ENCODE results near the gene GRID1.

Gene GRID1

DNA sequence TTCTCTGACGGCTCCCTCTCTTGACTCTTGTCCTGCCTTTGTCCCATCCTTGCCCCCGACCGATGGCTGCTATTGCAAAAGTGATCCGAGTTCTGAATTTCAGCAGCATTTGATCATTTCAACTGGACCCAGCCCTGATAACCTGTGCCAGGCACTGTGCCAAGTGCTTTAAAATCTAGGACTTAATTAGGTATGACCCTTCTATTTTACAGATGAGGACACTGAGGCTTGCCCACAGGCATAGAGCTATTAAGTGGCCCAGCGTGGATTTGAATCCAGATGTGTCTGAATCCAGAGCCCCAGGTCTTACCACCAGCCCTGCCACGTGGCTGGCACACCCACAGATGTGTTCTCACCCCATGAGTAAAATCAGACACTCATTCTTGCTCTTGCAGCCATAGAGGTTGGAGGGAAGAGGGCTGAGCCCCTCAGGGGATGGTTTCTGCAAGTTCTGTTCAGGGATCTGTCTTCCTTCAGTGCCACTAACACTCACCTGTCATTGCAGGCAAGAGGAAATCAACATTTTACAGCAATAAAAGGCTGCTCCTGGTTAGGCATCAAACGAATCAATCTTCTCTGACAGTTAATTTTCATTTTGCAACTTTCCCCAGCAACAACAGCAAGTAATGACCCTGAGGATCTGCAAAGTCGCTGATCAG lies 101.2 kb downstream of the GRID1 start:
- no peak for DNase-seq

DNA sequence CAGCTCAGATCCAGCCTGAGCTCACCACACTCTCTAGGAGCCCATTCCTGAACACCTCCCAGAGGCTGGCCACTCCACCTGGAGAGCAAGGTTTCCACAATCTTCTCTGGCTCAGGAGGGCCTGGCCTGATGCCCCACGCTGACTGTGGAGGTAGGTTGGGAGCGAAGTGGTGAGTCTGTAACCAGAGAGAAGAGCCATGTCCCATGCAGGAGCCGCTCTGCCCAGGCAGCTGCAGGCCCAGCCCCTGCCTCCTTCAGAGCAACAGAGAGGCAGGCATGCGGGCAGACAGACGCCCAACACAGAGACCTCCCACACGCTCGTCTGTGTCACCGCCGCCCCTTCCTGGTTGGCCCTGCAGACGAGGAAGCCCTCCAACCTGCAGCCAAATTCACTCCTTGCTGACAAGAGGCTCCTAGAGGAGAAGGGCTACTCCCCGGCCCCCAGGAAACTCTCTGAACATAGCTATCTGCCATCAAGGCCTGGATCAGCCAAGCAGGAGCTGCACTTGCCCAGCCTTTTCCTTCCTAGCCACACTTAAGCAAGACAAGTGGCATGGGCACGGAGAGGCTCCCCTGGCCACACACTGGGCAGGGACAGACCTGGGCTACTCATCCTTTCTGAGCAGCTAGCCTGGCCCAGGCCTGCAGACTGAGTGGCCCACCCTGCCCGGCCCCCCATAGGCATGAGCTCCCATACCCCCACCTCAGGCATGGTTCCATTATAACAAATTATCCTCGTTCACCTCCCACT lies 101.9 kb downstream of the GRID1 start:
- no peak for DNase-seq

DNA sequence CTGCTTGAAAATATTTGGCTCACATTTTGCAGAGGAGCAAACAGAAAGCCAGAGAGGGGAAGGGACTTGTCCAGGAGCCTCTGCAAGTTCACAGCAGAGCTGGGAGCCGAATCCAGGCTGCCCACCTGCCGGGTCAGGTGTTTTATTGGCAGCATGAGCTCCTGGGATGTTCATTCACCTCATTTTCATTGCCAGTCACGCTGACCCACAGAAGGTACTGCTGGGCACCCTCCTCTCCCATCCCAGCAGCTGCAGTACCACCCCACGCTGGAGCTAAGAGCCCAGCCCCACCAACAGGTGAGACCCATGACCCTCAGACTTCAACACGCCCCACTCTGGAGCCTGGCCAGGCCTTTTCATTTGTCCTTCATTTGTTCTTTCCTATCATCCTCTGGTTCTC lies 102.7 kb downstream of the GRID1 start:
- no peak for DNase-seq

DNA sequence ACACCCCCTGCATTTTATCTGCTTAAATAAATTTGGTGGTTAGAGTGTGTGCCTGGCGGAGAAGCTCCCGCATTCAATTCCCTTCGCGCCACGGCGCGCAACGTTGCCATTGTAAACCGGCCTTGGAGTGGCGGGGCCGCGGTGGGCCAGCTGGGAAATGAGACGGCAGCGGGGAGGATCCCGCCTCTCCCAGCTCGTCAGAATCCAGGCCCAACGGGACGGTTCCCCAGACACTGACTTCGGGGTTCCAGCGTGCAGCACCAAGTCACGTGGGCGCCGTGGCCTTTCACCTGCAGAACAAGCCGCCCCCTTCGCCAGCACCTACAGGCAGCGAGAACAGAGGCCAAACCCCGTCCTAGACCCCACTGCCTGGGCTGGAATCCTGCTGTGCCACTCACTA lies 103.4 kb downstream of the GRID1 start:
- DNase-seq = no peak

DNA sequence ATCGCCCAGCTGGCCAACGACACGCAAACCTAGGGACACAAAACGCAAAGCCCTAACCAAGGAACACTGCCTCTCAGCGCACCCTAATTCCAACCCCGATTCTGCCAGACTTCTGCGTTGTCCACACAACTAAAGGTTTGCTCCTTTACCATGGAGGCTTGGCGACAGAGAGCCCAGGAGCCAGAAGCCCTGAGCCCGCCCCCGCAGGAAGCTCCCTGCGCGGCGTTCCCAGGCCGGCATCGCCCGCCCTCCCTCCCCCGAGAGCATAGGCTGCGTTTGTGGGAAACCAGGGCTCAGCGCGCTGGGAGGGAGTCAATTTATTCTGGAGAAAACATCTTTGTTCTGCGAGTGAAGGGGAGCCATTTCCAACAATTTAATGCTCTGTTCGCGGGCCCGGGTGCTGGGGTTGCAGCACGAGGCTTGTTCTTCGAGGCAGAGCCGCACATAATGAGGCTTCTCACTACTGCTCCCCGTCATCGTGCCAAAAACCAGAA lies 103.9 kb downstream of the GRID1 start:
- DNase-seq = no peak

DNA sequence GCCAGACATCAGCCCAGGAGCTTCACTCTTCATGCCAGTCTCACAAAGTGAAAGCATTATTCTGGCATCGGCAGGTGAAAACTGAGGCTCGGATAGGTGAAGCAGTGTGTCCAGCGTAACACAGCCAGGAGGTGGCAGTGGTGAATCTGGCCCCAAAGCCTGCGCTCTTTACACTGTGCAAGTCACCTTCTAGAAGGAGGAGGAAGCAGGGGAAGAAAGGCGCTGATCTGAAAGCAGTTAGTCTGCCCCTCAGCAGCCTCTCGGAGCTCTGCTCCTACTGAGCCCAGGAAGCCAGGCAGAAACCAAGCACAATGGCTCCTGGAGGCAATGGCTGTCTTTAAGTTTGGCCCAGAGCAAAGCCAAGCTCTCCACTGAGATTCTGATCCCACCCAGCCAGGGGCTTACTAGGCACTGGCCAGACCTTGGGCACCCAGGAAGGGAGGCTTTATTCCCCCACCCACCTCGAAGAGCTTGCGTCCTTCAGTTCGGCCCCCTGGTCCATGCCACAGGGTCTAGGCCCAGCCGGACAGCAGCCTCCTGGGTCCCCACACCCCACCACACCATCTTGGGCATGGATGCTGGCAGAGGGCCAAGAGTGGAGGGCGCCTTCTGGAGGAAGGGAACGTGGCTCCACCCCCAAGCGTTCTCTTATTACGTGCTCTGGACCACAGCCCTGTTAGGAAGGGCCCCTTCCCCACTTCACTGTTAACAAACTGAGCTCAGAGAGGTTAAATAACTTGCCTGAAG lies 104.5 kb downstream of the GRID1 start:
- DNase-seq = no peak

DNA sequence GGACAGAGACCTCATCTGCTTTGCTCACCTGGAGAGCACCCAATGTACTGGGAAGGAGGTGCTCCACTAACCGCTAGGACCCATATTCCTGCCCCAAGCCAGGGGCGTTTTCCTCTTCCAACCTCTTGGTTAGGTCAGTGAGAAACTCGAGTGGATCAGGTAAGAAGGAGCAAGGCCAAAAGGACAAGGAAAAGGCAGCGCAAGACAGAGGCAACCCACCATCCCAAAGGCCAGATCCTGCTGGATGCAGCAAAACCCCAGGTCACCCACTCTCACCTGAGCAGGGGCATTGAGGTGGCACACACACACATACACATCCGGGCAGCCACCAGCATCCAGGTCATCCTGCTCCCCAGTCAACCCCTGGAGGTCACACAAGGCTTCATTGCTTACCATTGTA lies 105.1 kb downstream of the GRID1 start:
- DNase-seq = no peak

DNA sequence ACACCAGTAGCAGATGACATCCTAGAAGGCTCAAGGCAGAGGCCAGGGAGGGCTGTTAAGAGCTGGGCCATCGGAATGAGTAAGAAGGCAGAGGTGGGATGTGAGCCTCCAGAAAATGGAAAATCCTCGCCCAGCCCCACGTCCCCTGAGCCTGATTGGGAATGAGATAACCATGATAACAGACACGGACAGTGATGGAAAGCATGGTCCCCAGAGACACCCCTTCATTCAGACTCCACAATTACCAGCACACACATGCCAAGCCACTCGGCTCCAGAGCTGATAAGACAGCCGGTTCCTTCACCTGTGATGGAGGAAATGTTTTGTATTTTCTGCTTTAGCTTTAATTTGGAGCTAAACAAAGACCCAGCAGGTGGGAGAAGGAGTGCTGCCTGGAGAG lies 106.0 kb downstream of the GRID1 start:
- no peak for DNase-seq

DNA sequence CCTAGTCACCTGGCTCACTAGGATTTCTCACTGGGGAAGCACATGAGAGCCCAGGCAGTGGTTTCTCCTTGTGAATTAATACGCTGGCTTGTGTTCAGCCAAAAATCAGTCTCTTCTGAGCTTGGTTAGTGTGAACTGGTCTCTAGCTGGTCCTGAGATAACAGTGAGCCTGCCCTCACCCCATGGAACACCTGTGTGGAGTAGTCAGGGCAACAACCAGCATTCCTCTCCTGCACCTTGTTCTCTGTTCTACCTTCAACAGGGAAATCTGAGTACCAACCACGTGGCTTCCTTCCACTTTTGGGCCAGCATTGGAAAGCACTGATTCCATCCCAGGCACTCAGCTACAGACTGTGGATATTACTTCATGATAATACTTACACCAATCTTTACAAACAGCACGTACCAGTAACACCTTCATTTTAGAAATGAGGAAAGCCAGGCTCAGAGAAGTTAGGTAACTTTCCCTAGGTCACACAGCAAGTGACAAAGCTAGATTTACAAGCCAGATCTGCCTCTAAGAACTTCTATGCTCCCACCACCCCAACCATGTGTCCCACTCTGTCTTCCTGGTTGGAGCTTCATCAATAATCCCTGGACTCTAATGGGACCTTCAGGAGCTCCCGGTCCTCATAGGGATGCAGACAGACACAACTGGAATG lies 106.6 kb downstream of the GRID1 start:
- no peak for DNase-seq

DNA sequence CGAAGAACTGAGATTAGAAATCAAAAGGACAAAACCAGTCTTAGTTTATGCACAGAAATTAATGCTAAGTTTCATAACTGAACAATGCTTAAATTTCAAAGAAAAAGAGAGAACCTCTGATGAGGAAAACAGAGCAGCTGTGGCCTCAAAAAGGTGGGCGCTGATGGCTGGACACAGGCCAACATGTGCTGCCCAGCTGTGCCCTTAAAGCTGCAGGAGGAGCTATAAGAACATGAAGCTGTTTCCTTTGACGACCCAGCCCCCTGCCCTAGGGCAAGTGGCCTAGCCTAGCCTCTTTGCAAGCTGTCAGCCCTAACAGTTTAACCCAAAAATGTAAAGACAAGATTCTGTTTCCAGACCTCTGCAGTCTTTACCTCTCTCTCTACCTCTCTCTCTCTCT lies 107.7 kb downstream of the GRID1 start:
- no peak for DNase-seq

DNA sequence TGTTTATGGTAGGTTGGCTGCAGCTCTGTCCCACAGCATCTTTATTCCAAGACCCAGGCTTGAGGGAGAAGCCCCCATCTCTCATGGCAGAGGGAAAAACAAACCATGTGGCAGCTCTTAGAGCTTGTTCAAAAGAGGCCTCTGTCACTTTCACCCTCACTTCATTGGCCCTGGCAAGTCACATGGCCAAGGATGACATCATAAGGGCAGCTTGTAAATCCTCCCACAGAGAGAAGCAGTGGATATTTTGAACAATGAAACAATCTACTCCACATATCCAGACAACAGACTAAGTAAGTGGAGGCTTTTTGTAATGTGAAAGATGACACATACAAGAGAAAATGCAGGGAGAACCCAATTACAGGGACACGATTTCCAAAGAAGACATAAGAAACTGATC lies 108.1 kb downstream of the GRID1 start:
- DNase-seq = peak; percentile 6

DNA sequence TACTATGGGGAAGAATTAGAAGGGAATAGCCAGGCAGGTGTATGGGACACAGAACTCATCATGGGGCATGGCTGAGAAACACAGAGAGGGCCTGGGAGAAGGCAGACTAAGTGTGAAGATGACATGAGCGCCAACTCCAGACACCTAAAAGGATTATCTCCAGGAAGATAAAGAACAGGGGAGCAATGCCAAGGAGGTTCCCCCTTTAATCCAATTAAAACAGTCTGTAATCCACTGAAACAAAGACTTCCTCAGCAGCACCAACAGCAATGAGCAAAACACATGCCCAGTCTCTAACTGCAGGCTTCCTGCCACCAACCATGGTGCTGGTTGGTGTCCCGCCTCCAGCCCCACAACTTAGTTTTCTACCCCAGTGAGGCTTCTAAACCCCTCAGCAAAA lies 108.9 kb downstream of the GRID1 start:
- DNase-seq = no peak

DNA sequence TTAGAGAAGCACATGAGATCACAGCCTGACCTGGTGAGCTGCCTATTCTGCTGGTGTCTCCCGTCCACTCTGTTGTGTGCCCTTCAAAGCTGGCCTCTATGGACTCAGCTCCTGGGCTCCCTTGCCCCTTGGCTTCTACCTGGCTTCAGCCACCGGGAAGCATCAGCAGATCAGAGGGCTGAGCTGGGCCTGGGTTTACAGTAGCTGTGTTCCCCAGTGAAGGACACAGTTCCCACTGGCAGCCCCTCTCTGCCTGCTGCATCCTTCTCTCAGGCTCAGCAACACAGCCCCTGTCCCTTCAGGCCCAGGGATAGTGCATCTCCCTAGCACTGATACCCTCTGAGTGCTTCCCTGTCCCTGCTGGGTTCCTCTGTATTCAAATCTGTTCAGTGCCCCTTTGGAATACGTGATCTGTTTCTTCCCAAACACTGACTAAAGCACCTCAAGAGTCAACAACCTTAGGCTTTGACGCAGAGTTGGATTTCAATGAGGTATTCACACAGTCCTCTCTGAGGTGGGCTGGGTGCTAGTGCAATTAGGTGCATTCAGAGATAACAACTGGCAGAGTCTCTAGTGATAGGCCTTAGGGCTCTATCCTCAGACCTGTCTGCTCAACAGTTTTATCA lies 109.8 kb downstream of the GRID1 start:
- DNase-seq = no peak

DNA sequence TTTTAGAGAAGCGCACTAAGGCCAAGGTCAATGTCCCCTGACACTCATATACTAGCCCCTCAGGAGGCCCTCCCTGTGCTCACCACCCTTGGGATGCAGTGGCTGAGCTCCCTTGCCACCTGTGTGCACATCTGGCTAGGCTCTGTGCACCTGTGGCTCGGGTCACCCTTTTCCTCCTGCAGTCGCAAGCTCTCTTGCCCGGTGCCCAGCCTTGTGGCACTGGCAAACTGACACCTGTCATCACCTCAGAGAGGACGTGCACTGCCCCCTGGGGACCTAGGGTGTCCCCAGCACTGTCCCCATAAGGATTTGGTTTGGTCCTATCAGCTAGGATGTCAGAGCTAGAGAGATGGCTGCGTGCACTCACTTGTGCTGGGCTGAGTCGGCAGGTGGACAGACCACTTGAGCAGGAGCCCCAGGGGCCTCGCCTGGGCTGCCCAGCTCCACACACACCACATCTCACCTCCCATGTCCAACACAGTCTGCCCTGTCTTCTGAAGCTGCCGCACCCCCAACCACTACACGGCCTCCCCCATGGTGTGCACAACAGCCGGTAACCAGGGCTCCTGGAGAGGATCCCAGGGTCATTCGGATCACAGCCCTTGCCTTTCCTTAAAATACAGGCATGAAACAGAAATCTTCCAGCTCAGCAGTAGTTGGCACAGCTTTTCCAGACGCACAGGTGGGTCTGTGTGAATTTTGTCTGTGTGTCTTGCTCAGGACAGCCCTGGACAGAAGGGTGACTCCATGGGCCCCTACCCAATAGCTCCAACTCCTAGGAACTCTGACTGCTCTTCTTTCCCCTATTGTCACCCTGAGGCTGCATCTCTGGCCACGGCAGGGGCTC lies 111.0 kb downstream of the GRID1 start:
- no peak for DNase-seq

DNA sequence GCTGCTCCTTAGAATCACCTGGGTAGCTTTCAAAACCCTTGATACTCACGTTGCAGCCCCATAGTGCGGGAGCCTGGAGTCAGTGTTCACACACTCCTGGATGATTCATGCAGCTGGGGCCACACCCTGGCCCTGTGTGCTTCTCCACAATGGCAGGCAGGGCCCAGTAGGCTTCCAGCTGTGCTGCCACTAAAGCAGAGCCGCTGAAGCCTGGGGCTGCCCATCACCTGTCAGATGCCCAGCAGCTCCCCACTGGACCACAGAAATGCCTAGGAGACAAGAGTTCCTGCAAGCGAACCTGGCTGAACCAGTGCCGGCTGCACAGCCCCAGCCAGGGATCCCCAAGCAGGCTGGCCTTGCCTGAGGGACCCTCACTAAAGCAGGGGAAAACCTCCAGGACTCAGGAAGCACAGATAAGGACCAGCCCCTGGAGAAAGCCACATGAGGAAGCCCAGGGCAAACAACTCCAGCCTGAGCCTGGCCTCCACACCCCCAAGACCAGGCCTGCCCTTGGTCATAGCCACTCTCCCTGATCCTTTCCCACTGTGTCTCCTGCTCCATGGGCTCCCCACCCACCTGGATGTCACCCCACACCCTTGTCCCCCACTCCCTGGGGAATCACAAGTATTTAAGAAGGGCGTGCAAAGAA lies 111.9 kb downstream of the GRID1 start:
- DNase-seq = no peak

DNA sequence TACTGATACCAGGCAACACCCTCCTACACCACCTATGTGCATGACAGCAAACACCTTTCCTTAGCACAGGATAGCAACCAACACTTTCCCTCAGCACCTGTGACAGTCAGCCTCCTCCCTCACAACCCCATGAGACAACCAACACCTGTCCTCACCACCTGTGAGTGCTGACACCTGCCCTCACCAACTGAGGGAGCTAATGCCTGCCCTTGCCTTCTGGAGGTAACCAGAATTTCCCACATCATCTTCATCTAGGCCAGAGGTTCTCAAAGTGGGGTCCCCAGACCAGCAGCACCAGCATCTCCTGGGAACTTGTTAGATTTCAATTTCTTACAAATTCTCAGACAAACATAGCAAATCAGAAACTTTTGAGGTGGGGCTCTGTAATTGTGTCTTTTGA lies 112.5 kb downstream of the GRID1 start:
- no peak for DNase-seq

DNA sequence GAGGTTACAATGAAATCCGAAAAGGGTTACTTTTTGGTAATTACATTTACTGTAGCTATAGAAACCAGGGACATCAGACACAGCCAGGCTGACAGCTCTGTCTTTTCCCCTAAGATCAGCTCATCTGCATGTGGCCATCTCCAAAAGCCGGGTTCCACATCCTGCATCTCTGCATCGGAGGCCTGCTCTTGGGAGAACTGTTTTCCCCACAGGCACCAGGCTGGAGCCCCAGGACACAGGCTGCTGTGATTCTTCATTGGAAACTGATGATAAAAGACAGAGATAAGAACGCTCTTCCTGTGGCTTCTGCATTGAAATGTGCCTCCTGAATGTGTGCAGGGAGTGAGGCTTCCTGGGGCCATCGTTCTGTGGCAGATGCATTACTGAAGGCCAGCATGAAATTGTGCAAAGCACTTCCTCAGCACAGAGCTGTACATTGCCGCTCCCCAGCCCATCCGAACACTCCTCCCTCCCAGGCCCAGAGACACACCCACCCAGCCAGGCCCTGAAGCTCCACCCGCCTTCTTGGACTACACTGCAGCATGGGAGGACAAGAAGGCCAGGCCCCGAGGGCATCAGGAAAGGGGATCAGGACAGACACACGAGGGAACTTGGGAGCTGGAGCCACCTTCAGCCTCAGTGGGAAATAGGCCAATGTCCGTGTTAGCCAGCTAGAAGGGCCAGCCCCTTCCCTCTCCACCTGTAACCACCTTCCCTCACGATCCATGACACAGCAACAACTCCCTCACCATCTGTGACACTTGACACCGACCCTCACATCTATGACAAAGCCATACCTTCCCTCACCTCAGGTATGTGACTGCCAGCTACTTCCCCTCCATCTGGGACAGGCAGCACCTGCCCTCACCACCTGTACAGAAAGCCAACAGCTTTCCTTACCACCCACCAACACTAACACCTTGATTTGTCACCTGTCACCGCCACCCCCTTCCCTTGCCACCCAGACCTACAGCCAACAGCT lies 113.2 kb downstream of the GRID1 start:
- DNase-seq = no peak

DNA sequence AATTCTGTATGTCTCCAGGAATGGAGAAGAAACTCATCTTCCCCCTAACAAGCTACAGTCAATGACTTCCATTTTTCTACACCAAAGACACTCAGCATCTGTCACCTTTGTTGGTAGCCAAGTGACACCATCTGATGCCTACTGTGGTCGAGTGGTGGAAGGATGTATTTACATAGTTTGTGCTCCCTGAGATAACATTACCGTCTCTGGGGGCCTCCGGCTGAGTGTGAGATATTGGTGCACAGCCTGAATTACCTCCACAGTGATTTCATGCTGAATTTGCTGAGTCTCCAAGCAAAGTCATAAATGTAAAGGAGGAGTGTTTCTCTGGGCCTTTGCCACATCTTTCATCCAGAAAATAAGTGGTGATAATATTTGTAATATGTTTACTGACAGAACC lies 114.0 kb downstream of the GRID1 start:
- DNase-seq = no peak

DNA sequence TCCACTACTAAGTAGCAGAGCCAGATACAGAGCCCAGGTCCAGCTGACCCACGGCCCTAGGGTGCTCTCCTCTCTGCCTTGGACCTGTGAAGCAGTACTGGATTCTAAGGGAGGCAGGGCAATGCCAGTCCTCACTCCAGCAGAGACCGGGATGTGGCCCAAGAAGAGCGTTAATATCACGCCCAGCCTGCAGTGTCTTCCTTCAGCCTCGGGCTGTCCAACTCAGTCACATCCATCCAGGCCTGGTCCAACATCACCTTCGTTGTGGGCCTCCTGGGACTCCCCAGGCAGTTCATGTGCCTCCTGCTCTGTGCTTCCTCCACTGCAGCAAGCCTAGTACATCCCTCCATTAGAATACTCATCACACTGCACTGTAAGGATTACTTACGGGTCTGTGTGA lies 114.5 kb downstream of the GRID1 start:
- no peak for DNase-seq

DNA sequence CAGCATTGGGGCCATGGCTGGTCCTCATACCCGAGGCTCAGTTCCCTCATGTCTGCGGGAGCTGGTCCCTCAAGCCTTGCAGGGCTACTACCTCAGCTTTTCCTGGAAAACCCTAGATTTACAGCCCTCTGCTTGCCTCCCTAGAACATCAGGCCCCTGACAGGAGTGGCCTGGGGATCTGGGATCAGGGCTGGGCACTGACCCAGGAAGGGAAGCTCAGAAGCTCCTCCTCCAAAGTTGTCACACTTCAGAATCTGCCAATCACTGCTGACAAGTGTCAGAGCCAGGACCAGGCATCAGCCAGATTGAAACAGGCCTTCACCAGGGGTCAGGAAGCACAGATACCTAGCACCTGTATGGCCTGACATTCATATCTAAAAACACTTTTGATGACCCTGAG lies 115.2 kb downstream of the GRID1 start:
- no peak for DNase-seq

Data from fibroblast of skin of abdomen (primary cell).